ENCODE results near the gene EDEM1.
A peak's percentile ranks its signal among the peaks of the same experiment; 100 is the strongest.
"Not testable (repeated sequence)": the region's sequence is repeated elsewhere in the genome, so short reads cannot be mapped to it uniquely, and the experiment has no call there.

The EDEM1 gene

DNA sequence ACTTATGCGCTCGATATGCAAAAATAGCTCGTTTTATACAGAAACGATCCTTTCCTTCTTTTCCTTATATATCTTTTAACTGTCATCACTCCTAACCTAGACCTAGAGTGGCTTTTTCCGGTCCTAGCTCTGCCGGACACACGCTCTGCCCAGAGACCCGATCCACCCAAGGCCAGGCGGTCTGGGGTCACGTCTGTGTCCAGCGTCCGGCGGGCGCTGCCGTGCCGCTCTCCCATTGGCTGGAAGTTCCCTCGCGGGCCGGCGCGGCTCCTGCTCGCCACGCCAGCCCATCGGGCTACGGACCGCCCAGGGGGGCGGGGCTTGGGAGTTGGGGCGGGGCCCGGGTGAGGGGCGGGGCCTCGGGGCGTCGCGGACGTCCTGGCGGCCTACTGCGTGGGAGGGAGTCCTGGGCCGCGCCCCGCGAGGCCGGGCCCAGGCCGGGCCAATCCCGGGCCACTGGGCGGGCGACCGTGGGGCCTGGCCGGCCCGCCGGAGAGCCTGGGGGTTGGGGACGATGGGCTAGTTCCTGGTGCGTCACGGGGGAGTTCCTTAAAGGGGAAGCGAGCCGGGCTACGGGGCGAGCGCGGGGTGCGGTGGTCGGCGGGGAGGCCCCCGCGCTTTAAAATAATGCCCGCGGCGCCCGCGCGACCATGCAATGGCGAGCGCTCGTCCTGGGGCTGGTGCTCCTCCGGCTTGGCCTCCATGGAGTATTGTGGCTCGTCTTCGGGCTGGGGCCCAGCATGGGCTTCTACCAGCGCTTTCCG, at the start of gene EDEM1:
EDEM1 (plus strand) TSS at position 552 of the 764 bp plus-strand sequence; CDS start at position 651, 99 bp downstream.
- peak; percentile 93 for DNase-seq

DNA sequence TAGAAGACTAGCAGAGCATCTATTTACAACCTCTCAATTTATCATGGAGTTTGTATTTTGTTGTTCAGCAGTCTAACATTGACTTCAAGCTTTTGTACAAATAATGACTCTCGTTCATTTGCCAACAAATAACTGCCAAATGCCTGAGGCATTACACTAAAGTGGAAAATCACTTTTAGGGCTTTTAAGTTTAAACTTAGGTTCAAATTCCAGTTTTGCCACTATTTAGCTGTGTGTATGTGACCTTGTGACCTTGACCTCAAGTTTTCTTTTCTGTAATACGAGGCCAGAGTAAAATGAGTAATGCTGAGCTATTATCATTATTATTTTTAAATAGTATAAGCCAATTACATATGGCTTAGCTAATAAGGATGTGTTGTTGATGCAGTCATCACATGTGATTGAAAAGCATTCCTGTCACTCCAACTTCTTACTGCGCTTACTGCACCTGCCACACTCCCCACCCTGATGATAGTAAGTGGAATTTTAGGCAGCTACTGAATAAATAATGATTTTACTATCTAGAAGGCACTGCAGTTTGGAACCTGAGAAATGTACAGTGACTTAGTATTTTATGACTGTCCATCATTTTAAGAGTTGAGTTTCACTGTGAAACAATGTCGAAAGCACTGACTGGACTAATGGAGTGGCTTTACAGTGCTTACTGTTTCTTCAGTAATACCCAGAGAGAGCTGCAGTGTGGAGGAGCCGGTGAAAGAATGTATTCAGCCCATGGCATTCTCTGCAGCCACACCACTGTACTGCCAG, 49.1 kb upstream of the EDEM1 start:
- no peak for DNase-seq

DNA sequence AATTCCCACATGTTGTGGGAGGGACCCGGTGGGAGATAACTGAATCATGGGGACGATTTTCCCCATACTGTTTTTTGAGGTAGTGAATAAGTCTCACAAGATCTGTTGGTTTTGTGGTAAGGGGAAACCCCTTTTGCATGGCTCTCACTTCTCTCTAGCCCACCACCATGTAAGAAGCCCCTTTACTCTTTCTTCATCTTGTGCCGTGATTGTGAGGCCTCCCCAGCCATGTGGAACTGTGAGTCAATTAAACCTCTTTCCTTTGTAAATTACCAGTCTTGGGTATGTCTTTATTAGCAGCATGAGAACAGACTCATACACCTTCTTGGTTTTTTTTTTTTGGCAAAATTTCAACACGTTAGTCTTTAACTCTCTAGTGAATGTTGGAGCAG, 47.3 kb upstream of the EDEM1 start:
- no peak for DNase-seq

DNA sequence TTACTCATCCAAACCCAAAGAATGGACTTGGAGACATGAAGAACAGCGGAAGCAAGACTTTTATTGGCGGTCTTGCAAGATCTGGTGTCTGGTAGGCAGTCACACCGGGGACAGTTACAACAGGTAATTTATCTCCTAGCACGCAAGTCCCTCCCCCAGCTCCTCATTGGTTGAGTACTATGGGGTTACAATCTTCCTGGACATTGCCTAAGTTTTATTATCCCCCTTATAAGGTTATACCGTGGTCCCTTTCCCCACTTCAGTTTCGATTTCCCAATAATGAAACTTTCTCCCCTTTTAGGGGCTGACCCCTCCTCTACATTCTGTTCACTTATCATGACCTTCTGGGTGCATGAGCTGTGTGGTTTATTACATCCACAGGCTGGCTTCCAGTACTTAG, 46.7 kb upstream of the EDEM1 start:
- no peak for DNase-seq

DNA sequence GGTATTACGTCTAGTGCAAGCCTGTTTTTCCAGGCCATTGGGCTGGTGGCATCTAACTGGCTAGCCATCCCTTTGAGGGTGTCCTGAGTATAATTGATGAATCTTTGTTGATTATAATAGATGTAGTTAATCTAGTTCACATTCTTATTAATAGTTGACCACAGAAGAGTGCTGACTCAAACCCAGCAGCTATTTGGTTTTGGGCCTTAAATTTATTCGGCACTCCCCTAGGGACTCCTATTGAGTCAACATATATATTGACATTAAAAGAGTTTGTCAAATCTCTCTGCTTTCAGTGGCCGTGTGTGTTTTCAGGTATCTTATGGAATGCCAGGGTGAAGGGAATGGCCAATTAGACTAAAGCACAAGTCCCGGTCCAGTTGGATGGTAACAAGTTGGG, 45.7 kb upstream of the EDEM1 start:
- DNase-seq = no peak

DNA sequence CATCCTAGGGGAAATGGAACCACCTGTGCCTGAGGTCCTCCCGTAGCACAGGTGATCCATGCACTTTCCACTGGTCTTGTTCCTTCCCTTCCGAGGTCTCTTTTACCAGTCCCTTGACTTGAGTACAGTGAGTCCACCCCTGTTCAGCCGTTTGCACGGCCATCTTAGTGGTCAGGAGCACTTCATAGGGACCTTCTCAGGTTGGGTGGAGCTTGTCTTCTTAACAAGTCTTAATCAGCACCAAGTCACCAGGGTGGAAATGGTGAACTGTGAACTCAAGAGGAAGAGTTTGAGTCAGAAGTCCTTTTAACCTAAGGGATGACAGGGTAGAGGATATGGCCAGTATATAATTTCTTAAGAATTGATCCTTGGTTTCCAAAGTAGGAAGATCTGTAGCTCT, 44.0 kb upstream of the EDEM1 start:
- DNase-seq = no peak

DNA sequence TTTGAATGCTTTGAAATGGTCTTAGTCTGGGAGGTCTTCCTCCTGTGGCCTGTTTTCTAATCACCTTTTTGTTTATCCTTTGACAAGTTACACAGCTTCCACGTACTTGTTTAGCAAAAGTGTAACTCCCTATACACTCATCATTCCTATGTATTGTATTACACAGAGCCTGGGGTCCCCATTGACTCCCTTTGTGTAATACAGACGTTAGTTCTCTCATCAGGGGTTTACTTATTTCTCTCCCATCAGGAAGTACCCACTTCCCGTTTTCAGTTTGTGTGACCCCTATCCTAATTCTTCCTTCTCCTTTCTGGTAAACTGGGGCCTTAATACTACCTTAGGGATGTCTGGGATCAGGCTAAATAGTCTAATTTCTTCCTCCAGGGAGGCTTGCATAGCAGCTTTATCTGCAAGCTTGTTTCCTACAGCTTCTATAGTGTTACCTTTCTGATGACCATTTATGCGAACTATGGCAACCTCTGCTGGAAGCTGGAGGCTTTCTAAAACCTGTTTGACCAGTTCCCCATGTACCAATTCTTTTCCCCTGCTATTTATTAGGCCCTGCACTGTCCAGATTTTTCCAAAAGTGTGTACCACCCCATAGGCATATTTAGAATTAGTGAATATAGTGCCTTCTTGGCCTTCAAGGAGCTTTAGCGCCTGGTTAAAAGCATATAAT, 43.1 kb upstream of the EDEM1 start:
- DNase-seq = no peak

DNA sequence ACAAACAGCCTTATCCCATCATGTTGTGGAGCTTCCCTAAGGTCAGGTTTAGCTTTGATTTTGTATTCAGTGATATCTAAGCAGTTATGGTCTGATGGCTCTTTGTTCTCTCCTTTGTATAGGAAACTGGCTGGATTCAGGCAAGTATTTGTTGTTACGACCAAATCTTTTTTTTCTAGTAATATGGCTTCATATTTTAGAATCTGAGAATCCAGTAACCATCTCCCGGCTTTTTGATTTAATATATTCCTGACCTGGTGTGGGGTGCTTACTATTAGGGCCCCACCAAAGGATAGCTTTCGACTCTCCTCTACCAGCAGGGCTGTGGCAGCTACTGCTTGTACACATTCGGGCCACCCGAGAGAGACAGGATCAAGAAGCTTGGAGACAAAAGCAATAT, 42.4 kb upstream of the EDEM1 start:
- no peak for DNase-seq

DNA sequence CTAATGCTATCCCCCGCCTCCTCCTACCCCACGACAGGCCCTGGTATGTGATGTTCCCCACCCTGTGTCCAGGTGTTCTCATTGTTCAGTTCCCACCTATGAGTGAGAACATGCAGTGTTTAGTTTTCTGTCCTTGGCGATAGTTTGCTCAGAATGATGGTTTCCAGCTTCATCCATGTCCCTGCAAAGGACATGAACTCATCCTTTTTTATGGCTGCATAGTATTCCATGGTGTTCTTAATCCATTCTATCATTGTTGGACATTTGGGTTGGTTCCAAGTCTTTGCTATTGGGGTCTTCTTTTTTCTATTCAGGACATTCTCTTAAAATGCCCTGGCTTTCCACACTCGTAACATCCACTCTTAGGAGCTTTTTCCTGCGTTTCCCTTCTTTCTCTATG, 40.4 kb upstream of the EDEM1 start:
- not testable (repeated sequence) for DNase-seq

DNA sequence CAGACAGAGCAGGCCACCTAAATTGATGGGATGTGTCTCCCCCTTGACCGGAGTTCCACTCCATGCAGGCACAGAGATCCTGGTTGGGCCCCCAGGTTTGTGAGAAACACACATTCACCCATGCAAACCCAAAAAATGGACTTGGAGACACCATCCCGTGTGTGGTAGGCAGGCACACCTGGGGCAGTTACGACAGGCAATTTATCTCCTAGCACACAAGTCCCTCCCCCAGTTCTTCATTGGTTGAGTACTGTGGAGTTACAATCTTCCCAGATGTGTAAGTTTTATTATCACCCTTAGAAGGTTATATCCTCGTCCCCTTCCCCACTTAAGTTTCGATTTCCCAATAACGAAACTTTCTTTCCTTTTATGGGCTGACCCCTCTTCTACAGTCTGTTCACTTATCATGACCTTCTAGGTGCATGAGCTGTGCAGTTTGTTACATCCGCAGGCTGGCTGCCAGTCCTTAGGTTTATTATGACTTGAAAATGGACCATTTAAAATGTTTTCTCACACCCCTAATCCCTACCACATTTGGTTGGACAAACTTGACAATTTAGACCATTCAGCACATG, 38.1 kb upstream of the EDEM1 start:
- DNase-seq = no peak

DNA sequence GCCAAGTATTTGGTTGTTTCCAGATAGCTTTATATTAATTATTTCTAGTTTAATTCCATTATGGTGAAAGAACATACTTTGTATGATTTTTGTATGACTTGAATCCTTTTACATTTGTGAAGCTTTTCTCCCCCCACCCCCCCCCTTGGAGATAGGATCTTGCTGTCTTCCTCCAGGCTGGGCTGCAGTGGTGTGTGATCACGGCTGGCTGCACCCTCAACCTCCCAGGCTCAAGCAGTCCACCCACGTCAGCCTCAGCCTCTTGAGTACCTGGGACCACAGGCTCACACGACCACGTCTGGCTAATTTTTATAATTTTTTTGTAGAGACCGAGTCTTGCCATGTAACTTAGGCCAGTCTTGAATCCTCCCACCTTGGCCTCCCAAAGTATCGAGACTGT, 35.9 kb upstream of the EDEM1 start:
- no peak for DNase-seq

DNA sequence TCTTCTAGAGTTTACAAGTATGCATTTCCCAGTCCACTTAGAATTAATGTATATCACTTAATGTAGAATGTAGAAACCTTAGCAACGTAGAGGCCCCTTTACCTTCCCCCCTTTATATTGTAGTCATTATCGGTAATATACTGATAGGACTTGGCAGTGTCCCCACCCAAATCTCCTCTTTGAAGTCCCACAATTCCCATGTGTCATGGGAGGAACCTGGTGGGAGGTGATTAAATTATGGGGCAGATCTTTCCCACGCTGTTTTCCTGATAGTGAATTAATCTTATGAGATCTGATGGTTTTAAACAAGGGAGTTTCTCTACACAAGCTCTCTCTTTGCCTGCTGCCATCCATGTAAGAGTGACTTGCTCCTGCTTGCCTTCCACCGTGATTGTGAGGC, 34.4 kb upstream of the EDEM1 start:
- no peak for DNase-seq

DNA sequence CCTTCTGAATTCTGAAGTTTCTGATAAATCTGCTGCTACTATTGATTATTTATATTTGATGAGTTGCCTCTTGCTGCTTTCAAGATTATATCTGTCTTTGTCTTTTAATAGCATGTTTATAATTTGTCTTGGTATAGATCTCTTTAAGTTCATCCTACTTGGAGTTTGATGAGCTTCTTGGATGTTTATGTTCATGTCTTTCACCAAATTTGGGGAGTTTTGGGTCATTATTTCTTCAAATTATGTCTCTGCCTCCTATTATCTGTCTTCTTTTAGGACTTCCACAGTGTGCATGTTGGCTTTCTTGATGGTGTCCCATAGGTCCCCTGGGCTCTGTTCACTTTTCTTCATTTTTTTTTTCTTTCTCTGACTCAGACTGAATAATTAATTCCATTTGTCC, 32.3 kb upstream of the EDEM1 start:
- no peak for DNase-seq

DNA sequence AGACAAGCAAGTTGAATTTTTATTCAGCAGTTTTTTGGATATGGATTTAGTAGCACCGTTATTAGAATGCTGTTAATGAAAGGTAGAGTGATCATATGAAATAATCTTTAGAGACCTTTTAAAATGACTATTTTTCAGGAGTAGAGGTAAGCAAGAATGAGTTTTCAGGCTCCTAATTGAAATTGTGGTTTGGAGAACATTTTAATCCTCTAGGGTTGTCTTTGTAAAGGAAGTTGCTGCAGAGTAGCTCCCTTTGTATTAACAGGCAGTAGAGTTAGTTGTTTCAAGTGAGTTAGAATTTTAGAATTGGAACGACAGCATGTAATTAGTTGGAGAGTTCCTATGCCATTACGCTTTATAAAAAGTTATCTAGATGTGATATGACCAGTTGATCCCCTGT, 27.2 kb upstream of the EDEM1 start:
- DNase-seq = no peak

DNA sequence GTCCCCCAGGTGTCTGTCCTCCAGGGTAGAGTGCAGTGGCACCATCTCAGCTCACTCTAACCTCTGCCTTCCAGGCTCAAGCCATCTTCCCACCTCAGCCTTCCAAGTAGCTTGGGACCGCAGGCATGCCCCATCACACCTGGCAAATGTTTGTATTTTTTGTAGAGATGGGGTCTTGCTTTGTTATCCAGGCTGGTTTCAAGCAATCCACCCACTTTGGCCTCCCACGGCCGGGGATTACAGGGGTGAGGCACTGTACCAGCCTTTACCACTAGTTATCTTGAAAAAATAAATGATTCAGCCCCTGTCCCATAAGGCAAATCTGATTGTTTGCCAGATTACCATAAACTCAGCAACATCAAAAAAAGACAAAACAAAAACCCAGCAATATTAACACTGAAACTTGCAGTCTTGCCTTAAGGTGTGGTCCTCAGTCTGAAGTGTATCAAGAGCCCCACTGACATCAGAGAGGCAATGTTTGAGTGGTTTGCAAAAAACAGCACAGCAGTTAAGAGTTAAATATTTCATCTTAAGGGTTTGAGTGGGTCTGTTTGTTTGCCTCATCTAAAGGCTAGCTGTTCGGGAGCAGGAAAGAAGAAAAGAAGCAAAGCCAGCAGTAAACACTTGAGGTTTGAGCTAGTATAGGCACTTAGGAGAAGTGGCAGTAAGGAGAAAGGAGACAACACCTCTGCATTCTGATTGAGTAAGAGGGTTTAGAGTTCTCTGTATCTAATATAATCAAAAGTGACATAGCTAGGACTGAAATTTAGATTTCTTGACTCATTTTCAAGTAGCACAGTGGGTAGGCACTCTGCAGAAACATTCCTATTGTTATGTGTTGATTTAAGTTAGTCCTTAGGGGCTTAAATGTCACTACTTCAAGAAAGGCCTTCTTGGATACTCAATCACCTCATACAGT, 26.3 kb upstream of the EDEM1 start:
- DNase-seq = no peak

DNA sequence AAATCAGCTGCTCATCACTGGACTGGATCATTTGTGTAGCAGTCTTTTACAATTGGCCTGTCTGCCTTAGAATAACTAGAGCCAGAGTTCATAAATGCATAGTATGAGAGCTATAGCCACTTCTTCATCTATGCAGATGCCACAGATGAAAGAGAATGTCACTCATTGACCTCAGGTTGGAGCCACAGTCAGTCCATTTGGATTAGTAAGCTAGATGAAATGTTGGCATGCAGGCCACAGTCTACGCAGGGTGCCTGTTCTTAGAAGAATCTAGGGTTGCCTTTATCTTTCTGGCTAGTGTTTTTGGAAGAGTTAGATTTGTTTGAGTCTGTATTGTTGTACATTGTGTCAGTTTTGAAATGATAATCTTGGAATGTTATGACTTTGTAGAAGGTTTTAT, 25.4 kb upstream of the EDEM1 start:
- no peak for DNase-seq

DNA sequence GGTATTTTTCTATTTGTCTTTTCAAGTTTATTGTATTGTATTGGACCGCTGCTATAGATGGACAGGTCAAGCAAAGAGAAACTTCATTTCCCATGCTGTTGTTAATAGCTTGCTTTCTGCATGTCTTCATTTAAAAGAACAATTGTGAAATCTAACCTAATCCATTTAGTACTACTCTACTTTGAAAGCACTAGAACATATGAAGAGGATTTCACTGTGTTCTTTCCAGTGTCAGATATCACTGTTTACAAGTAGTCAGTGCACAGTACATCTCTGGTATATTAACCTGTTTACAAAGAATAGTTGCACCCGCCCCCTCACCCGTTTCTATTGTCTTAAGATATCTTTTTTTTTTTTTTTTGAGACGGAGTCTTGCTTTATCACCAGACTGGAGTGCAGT, 21.8 kb upstream of the EDEM1 start:
- DNase-seq = no peak

DNA sequence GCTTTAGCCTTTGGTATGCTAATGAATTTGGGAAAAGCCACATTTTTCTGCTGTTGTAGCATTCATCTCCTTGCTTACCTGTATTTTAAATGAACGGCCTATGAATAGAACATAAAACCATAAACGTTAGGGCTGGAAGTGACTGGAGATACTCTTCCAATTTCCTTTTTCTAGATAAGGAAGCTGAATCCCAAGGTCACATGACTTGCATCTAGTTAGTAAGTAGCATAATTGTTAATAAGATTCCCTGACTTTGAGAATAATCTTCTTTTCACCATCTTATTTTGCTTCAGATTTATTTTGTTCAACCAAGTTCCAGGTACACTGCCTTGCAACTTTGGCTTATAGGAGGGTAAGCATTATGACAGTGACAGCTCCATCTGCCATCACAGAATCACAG, 20.7 kb upstream of the EDEM1 start:
- no peak for DNase-seq

DNA sequence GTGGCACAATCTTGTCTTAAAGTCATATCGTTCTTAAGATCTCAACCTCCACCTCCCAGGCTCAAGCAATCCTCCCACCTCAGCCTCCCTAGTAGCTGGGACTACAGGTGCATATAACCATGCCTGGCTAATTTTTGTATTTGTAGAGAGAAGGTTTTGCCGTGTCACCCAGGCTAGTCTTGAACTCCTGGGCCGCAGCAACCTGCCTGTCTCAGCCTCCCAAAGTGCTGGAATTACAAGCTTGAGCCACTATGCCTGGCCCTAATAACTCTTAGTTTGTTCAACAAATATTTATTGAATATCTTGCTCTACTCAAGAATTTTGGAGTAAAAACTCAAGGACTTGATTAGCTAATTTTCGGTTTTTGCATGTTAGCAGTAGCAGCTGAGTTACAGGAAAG, 19.4 kb upstream of the EDEM1 start:
- no peak for DNase-seq

DNA sequence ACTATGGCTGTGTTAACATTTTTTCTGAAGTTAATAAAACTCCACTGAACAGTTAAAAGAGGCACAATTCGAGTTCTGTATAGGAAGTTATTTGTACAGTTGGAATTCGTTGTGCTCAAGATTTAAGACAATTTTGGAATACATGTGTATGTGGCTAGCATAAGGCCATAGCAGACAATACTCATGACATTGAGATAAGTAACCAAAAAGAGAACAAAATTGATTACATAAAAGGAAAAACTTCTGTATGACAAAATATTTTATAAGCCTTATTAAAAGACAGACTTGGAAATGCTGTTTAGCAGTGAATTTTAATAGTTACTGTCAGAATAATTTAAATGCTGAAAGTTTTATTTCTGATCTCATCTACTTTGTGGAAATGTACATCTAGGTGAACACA, 17.7 kb upstream of the EDEM1 start:
- no peak for DNase-seq

DNA sequence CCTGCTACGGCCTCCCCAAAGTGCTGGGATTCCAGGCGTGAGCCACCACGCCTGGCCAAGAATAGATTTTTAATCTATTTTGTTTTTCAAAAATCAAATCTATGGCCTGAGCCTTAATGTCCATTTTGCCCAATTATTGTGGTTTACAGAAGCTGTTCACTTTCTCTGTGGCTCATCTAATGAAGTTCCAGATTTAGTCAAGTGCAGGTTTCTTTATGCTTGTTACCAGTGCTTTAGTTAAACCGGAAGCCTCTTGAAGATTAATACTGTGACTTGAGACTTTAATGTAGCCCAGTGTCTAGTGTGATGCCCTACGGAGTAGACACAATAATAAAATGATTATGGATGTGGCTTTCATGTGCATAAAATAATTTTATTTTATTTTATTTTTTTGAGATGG, 16.5 kb upstream of the EDEM1 start:
- no peak for DNase-seq

DNA sequence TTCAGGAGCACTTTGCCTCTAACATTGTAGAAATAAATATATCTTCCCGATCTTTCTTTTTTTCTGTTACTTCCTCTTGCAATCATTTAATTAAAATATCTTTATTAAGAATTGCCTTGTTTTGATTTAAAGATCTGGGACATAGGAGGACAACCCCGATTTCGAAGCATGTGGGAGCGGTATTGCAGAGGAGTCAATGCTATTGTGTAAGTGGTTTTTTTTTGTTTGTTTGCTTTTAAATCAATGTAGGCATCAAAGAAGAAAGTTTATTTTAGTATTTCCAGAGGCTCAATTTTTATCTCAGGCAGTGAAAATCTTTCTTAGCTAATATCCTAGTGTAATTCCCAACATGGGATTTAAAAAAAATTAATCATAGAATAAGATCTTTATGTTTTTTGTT, 15.5 kb upstream of the EDEM1 start:
- no peak for DNase-seq

DNA sequence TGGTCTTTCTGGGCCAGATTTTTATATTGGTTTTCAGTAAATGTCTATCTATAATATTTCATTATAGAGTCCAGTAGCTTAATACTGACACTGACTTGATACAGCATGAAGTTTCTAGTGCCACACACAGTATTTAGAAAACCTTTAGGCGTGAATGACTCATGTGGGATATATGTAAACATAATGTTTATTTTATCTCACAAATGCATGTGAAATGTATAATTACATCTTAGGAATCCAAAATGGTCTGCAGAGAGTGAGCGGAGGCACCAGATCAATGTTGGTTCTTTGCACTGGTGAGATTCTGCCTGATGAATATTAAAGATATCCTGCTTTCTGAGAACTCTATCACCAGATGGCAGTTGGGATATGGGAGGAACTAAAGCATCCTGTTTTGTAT, 8.5 kb upstream of the EDEM1 start:
- not testable (repeated sequence) for DNase-seq

Data from hematopoietic multipotent progenitor cell treated with erythropoietin and hydrocortisone succinate and interleukin-3 and kit ligand, for 8 days (in vitro differentiated cells).